Dermis blood vessel endothelial cell (primary cell): ENCODE data around the gene SLC6A11. TPM values are rescaled to one million over a fixed set of nuclear protein-coding genes. Genes with fewer than 3 reads are reported as not detected.

Source experiments
- DNase-seq: peaks from one replicate; pipeline ENCODE4 v3.0.0; 2010
- total RNA-seq: library from RNA; depleted of rRNA; stranded (reverse); fragments of >200 nt; gene quantifications from 2 replicates; pipeline ENCODE4 v1.2.3, GENCODE V29; 2014

The SLC6A11 gene
- total RNA-seq, 1 donor from 2014 or later = not detected

DNA sequence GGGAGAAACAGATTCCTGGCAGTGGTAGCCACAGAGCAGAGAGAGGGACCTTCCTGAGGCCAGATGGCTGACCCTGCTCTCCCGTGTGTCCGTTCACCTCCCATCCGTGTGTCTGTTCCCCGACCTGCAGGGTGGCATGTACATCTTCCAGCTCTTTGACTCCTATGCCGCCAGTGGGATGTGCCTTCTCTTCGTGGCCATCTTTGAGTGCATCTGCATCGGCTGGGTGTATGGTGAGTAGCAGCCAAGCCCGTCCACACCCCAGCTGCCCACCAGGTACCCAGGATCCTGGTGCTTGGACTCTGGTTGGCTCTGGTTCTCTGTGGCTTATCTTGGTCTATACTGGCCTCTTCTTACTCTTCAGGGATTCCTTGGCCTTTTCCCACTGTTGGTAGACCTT lies 117.0 kb downstream of the SLC6A11 start:
- no peak for DNase-seq

DNA sequence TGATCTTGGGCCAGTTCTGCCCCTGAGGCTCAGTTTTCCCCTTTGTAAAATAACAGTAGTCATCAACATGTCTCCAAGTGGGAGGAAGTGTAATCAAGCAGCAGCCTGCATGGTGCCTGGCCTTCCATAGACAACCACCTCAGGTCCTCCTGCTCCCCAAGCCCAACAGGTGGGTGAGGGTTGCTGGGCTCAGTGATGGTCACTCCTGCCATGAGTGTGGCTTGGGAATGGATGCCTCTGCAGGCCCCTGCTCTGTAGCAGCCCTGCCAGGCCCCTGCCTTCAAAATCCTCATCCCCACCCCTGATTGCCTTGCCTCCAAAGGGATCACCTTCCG lies 117.4 kb downstream of the SLC6A11 start:
- DNase-seq = no peak

DNA sequence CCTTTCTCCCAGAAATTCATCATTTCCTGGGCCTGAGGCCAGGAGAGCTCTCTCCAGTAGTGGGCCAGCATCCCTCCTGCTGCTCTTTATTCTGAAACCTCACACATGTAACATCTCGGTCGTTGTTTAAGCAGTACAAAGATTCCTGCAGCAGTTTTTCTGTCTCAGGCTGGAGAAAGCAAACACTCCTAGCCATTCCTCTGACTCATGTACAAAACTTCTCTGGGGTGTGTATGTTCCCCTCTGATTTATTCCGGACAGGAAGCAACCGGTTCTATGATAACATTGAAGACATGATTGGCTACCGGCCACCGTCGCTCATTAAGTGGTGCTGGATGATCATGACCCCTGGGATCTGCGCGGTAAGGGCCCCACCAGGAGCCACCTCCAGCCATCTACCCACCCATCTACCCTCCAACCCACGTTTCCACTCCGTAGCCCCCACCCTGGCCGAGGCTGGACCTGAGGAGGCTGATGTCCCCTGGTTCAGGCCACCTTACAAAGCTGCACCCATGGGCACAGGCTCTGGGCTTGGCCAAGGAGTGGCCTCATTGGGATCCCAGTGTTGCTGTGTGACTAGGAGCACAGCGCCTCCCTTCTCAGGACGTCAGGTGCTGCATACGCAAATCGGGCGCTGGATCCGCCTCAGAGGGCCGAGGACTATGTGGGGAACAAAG lies 117.9 kb downstream of the SLC6A11 start:
- peak; percentile 65 for DNase-seq

DNA sequence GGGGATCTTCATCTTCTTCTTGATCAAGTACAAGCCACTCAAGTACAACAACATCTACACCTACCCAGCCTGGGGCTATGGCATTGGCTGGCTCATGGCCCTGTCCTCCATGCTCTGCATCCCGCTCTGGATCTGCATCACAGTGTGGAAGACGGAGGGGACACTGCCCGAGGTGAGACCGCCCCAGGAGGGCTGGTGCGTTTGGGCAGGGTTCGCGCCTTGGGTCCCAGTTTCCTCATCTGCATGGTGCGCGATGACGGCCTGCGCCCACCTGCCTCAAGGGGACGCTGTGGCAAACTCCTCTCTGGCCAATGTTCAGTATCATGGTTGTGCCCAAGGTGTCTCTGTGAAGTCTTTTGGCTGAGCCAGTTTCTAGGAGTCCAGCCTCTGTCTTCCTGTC lies 119.0 kb downstream of the SLC6A11 start:
- DNase-seq = no peak

DNA sequence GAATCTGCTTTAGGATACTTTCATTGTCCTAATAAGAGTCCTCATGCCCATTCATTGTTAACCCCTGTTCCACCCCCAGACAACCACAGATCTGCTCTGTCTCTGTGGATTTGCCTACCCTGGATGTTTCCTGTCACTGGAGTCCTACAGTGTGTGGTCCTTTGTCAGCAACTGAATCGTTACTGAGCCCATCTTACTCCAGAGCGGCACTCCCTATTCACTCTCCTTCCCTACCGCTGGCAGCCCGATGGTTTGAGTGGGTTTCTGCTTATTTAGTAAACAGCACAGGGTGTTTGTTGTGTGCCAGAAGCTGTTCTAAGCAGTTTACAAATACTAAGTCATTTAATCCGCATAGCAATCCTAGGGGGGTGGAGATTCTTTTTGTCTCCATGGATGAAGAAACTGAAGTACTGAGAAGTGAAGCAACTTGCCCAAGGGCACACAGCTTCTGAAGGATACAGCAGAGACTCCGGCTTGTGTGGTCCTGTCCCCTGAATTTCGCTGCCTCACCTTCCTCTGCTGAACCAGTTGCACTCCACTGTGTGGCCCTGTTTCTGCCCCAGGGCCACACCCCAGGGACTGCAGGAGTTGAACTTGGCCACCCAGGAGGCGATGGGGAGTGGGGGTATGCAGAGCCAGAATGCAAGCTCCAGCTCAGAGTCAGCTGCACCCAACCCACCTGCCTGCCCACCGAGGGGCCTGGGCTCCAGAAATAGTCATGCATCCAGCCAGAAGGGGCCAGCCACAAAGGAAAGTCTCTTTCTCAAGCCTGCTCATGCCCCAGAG lies 120.0 kb downstream of the SLC6A11 start:
- DNase-seq = no peak

DNA sequence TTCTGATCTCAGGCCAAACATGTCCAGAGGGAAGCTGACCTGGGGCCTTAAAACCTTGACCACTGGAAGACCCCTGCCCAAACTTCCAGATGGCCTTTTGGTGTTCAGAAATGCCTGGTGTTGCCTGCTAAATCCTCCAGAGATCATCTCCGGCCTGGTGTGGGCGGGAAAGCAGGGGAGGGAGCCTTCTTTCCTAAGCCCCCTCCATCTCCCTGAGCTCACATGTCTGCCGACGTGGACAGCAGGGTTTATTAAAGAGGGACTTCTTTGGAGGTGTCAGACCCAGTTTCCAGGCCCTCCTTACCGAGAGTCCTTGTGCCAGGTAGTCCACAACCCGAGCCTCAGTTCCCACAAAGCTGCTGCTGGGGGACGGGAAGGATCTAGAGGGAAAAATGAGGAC lies 120.7 kb downstream of the SLC6A11 start:
- no peak for DNase-seq

DNA sequence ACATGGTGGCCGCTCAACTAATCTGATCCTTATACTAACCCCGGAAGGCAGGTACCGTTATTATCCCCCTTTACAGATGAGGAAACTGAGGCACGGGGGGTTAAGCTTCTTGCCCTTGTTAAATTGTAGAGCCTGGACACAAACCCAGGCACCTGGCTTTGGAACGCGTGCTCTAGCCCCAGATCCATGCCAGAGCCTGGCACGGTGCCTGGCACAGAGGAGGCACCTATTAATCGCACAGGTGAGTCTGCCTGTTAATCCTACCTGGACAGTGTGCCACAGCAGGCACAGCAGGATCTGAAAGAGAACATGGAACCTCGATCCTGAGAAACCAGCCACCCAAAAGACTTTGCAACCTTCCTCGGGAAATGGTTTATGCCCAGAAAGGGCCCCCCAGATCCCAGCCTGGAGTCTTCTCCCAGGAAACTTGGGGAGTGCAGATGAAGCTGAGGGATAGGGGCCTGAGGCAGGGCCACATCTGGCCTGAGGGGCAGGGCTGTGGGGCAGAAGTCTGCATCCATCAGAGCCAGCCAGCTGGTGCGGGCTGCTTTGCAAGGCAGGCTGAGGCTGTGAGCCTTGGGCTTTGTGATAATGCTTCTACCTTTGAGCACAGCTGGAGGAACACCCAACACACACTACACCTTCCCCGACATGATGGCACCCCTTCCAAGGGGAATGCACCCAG lies 121.3 kb downstream of the SLC6A11 start:
- no peak for DNase-seq

DNA sequence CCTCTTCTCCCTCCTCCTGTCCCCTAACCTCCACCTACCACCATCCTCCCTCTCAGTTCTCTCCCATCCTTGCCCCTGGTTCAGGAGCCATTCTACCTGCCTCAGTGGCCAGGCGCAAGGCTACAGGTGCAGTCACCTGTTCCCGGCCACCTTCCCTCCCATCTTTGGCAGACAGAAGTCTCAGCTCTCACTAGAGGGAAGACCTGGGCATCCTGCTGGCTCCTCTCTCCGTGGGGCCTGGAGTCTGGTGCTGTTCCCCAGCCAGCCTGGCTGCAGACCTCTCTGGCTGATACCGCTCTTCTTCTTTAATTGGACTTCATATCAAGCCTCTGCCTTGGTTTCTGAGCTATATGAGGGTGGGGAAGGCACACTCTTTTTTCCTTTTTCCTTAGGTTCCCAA lies 123.5 kb downstream of the SLC6A11 start:
- DNase-seq = no peak

DNA sequence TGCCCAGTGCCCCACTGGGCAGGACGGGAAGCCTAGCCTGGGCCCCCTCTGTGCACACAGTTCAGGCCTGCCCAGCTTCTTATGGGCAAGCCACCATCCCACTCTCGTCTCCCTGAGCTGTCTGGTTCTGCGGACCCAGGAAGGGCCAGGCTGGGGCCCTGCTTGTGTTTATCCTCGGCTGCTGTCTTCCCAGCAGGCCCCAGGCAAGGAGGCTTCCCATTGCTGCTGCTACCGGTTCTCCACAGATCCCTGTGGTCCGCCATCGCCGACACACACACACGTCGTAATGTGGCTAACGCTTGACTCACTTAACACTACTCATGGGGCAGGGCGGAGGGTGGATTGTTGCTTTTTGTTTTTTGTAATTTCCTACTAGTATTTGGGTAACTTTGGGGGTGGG lies 124.1 kb downstream of the SLC6A11 start:
- no peak for DNase-seq

DNA sequence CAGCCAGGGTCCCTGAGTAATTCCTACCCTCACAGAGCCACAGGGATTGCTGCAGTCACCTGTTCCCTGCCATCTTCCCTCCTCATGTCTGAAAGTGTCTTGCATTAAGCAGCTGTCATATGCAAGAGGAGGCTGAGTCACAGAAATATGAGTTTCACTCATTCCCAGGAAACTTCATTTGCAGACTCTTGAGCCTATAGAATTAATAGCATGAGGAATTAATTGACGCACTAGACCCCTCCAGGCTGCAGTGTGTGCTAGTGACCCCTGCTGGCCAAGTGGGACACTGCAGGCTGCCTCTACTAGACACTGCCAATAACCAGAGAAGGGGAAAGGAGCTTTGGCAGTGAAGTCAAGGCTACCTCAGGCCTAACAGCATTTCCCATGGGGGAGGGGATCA lies 125.9 kb downstream of the SLC6A11 start:
- peak; percentile 52 for DNase-seq

DNA sequence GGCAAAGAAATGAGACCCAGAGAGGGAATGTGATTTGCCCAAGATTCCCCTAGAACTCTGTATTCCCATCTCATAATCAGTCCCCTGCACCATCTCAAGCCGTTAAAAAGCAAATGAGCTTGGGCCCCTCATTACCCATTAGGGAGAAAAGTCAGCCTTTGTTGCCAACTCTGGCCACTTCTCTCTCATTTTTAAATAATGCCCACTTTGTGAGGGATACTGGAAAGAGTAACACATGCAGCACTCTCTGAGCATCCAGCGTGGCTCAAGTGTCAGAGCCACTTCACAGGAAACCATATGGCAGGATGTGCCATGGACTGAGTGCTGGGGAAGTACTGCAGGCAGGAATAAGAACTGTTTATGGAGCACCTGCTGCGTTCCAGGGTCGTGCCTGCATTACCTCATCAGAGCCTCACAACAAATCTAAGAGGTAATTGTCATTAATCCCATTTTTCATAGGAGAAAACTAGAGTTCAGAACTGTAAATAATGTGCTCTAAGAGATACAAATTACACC lies 126.7 kb downstream of the SLC6A11 start:
- no peak for DNase-seq

DNA sequence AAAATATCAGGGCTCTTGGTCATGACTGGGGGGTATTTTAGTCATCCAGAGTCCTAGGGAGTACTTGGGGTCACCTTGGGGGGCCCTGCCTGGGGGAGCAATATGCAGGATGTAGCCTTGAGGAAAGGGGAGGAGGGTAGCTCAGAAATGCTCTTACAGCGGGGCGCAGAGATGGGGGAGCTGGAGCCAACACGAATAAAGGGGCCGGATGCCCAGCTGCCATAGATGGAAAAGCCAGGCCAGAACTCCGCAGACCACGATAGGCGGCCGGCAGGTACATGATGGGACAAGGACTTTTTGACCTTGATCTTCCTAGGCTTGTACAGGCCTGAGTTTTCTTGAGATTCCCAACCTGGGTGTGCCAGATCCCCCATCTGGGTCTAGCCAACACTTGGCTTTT lies 128.8 kb downstream of the SLC6A11 start:
- DNase-seq = no peak

DNA sequence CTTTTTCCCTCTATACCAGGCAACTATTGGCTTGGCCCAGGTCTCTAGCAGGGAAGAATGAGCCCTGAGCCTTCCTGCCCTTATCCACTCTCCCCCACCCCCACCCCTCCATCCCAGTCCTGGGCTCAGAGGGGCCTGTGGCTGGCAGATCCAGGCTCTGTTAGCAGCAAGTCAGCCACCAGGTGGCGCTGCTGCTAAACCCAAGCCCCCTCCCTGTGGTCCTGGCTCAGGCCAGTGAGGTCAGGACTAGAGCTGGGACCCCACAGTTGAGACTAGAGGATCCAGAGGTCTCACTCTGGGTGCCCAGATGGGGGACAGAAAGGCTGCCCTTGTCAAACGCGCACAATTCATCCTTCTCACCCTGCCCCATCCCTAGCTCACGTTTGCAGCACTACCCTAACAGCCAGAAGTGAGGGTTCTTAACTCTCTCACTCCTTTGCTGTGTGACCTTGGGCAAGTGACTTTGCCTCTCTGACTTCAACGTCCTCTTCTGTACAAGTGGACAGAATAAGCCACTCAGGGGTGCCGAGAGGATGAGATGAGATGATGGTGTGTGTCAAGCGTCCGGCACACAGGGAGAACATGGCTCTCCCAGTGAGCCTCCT lies 129.8 kb downstream of the SLC6A11 start:
- peak; percentile 77 for DNase-seq

DNA sequence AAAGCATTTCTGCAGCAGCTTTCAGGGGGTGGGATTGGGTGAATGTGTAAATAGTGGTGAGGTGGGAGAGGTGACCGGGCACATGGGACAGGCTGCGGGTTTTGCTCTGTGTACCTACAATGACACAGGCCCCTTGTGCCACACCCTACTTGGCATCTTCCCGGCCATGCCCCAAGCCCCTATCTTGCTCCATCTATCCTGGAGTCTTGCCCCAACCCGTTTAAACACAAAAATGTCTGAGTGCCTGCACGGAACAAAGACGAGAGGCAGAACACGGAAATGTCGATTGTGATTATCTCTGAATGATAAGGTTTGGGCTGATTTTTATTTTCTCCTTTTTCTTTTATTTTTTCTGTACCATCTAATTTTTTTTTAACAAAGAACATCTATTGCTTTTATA lies 130.5 kb downstream of the SLC6A11 start:
- no peak for DNase-seq

DNA sequence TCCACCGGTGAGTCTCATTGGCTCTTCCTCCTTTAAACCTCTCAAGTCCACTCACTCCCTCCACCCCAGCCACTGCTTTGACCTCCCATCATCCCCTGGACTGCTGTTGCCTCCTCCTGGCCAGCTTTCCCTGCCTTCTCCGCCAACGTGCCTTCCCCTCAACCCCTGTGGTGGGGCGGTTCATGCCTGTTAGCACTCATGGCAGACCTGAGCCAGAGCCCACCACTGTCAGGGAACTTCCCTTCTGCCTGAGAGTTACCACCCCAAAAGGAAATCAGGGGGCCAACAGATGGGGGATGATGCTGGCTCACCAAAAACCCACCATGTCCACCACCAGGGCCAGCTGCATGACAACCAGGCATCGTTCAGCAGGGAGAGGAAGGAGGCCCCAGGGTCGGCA lies 132.3 kb downstream of the SLC6A11 start:
- DNase-seq = no peak

DNA sequence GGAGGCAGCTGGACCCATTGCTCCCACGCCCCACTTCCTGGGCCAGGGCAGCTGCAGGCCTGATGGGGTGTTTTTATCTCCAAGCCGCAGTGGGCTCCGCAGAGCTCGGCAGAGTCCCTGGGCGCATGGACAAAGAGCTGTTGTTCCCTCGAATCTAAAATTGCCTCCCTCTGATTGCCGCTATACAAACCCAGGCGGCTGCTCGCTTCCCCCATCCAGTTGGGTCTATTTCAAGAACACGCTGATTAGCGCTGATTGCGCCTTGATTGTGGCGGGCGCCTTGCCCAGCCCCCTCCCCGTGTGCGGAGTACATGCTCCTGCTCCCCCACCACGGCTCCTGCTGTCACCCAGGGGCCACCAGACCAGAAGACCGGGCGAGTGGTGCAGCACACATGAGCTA lies 133.2 kb downstream of the SLC6A11 start:
- no peak for DNase-seq

DNA sequence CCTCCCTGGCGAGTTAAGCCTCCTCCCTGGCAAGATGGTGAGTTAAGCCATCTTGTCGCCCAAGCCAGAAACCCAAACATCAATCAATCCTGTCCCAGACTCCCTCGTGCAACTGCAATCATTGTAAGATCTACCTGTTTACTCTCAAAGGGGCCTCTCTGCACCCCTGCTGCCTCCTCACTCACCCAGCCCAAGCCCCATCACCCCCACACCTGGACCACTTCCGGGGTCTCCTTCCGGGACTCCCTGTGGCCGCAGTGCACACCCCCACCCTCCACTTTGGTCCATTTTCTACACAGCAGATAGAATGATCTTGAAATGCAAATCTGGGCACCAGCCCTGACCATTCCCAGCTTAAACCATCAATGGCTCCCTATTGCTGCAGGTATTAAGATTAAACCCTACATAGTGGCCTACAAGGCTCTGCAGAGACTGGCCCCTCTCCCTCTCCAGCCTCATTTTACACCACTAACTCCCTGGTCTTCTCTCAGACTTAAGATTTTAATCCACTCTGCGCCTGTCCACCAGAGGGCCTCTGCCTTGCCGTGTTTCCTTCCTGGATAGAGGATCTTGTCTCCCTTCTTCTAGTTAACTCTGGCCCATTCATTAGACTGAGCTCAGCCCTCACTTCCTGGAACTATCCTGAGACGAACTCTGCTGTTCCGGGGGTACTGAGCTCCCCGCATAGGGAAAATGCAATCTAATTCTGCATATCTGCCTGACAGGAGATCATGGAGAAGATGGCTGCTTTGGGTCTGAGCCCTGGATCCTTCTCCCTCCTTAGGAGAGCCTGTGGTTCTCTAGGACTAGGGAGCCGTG lies 134.7 kb downstream of the SLC6A11 start:
- DNase-seq = peak; percentile 56

DNA sequence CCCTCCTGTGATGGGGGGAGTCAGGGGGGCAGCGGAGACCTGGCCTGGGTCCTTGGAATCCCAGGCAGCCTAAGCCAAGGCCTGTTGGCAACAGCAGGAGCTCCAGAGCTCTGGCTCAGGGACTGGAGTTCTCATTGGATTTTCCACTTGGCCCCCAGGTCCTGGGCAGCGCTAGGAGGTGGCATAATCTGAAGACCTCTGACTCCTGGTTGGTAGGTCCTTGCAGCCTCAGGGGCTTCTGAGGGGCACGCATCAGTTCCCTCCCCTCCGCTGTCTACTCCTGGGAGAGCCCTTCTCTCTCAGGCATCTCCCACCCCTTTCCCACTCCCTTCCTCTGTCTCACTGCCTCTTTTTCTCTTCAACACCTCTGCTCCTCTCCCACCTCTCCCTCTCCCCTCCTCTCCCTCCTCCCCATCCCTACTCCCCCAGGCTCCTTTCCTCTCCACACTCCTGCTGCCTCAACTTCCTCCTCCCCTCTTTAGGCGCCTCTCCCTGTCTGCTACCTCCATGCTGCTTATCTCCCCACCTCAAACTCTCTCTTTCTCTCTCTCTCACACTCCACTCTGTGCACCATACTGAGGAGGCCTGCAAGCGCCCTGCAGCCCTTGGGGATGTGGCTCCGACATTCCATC lies 135.4 kb downstream of the SLC6A11 start:
- no peak for DNase-seq

DNA sequence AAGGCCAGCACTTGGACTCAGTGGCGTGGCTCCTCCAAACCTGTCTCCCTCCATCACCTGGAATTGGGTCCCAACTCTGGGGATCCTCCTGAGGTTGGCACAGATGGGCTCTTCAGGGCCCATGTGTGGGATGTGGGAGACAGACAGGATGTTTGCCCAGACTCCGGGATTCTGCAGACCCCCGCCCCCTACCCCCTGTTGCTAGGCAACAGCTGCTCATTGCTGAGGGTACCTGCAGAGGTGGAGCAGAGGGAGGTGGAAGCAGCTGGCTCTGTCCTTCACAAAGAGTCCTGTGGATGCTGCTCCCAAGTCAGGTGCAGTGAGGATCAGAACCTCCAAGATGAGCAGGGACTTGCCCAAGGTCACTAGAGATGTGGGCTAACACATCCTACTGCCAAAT lies 136.5 kb downstream of the SLC6A11 start:
- no peak for DNase-seq

DNA sequence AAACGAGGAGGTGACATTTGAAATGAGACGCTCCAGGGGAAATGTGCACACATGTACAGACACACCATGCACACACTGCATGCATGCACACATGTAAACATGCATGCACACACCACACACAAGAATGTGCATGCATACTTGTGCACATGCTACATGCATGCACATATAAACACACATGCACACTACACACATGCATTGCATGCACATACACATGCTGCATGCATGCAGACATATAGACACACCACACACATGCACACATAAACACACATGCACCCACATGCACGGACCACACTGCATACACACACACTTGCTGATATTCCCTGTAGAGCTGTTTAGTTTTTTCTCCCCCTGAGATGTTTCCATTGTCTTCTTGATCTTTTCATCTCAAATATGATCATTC lies 138.7 kb downstream of the SLC6A11 start:
- no peak for DNase-seq

DNA sequence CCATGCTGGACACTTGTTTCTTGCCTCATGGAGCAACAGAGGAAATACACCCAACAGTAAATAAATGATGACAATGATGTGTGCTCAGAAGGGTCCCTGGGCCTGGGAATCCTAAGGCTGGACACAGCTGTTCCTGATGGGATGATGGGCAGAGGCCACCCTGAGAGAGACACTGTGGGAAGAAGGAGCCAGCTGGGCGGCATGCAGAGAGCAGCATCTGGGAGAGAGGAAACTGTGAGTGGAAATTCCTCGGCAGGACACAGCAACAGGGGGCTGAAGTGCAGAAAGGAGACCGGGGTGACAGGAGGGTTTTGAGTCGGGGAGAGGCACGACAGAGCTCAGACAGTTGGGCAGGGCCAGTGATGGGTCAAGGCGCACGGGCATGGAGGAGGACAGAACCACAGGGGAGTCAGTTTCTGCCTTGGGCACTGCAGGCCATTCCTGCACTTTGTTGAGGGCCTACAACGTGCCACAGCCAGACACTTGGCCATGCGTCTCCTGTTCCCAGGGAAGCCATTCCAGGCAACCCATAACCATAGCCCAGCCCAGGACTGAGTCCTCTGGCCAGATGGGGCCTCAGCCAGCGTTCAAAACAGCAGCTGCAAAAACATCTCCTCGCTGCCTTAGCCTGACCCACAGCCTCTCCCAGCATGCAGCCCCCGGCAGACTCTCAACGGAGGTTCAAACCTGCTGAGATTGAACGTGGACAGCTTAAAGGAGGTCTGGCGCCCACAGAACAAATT lies 139.9 kb downstream of the SLC6A11 start:
- no peak for DNase-seq
